BLaER1 (cell line): Measurements from ENCODE around the gene C20orf141.
A peak's percentile ranks its signal among the peaks of the same experiment; 100 is the strongest.

Source experiments
- H3K27ac ChIP-seq: shearing (Covaris generic); formaldehyde crosslinking; 2 replicates; pipeline ENCODE4 v1.8.1; 2022
- H3K27me3 ChIP-seq: shearing (Covaris generic); formaldehyde crosslinking; 2 replicates; pipeline ENCODE4 v1.8.1; 2022
- H3K36me3 ChIP-seq: shearing (Covaris generic); formaldehyde crosslinking; 2 replicates; pipeline ENCODE4 v1.8.1; 2022
- H3K4me1 ChIP-seq: shearing (Covaris generic); formaldehyde crosslinking; 2 replicates; pipeline ENCODE4 v1.8.1; 2022
- H3K4me2 ChIP-seq: shearing (Covaris generic); formaldehyde crosslinking; 2 replicates; pipeline ENCODE4 v1.8.1; 2022
- H3K4me3 ChIP-seq: shearing (Covaris generic); formaldehyde crosslinking; 2 replicates; pipeline ENCODE4 v1.8.1; 2022
- H3K9ac ChIP-seq: shearing (Covaris generic); formaldehyde crosslinking; 2 replicates; pipeline ENCODE4 v1.8.1; 2022
- H3K9me3 ChIP-seq: shearing (Covaris generic); formaldehyde crosslinking; 2 replicates; pipeline ENCODE4 v1.8.1; 2022
- H4K20me1 ChIP-seq: shearing (Covaris generic); formaldehyde crosslinking; 2 replicates; pipeline ENCODE4 v1.8.1; 2022
- Cebpa-rat ChIP-seq: shearing (Covaris generic); IDR thresholded peaks from 2 replicates; pipeline ENCODE4 v1.8.1; 2022

C20orf141 gene

DNA sequence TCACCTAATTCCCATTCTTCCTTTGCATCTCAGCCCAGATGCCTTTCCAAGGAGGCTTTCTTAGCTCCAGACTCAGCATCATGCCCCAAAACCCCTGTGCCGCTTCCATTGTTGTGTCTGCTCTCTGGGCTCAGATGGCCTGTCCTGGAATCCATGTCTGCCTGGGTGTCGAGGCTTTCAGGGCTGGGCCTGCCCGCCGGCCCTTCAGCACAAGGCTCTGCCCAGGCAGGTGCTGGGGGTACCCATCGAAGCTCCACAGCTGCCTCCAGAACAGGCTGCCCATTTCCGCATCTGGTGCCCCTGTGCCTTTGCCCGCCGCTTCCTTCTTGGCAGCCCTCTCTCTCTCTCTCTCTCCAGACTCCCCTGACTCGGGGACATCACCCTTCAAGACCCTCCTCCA is 15.5 kb upstream of the C20orf141 start:
- H4K20me1 ChIP-seq = peaks cover 45% of the 10 kb centered on the region
- no peaks in the 10 kb centered on the region for H3K9me3 ChIP-seq
- peaks cover 46% of the 10 kb centered on the region for H3K36me3 ChIP-seq
- peak overlapping the region; percentile 95 for H3K9ac ChIP-seq
- H3K4me2 ChIP-seq = peak overlapping the region; percentile 99
- peaks cover 38% of the 10 kb centered on the region for H3K4me1 ChIP-seq
- peak overlapping the region; percentile 96 for H3K27ac ChIP-seq
- peak overlapping the region; percentile 95 for H3K4me3 ChIP-seq
- no peak for TF ChIP-seq Cebpa-rat
- H3K27me3 ChIP-seq = peaks cover 8% of the 10 kb centered on the region

DNA sequence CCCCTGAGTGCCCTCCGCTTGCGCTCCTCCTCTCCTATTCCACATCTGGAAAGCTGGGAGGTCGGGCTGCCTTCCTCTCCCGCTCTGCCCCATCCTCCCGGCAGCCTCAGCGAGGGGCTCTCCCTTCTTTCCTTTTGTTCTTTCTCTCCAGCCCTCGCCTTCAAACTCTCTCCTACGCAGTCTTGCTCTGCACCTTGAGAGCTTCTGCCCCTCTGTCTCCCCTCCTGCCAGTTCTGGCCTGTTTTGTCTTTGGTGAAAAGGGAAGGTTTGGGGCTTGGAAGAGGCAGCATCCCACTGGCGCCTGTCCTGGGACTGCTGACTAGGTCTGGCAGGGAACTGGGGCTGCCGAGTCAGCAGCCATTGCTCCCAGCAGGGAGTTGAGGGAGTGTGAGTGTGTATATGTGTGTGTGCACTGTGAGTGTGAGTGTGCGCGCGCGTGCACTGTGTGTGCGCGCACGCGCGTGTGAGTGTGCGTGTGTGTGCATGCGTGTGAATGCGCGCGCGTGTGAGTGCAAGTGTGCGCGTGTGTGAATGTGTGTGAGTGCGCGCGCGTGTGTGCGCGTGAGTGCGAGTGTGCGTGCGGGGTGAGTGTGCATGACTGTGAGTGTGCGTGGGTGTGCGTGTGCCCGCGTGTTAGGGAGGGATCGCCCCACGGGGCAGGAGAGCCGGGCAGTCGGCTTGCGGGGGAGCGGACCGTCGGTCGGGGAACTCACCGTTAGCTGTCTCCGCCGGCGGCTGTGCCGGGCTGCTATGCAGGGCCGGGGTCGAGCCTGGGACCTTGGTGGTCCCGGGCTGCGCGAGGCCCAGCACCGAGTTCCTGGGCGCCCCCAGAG is 14.9 kb upstream of the C20orf141 start:
- Histone ChIP-seq H3K4me1 (peaks cover 38% of the 10 kb centered on the region), H3K36me3 (peaks cover 40% of the 10 kb centered on the region), H3K9me3 (no peaks in the 10 kb centered on the region), H3K4me3 (peak overlapping the region; percentile 95), H3K4me2 (peak overlapping the region; percentile 99), H4K20me1 (peaks cover 39% of the 10 kb centered on the region), H3K9ac (peak overlapping the region; percentile 95), H3K27me3 (peaks cover 14% of the 10 kb centered on the region), H3K27ac (peak overlapping the region; percentile 96)
- no peak for TF ChIP-seq Cebpa-rat

DNA sequence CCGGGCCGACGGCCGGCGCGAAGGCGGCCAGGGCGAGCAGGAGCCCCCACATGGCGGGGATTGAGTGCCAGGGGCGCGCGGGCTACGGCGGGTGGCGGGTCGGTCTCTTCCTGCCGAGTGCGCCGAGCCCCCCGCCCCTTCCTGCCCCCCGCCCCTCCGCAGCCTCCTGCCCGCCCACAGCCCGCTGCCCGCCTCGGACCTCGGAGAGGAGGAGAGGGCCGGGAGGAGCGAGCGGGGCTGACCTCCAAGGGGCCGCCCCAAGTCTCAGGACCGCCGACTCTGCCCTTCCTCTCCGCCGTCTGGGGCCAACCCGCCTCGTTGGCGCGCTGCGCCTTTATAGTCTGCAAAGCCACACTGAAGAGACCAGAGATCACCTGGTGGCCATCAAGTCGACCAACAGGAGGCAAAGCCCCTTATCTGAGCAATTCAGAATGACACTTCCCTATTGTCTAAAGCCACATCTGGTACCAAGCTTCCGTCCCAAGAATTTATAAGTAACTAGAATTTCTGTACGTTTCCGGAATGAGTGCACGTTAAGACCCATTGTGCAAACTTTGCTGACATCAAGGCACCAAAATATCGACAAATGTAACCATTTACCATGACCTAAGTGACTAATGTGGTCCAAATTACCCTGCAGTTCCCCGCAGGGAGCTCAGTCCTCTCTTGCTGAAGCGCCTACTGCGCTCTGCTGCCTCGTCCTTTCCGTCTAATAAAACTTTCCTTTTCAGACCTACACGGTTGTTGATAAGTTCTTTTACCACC is 14.1 kb upstream of the C20orf141 start, which contains the start of gene CPXM1:
Gene CPXM1 (minus strand): TSS at position 107 of the 765 bp plus-strand sequence. CDS start 55 bp downstream, at position 52.
- Histone ChIP-seq H3K4me1 (peaks cover 38% of the 10 kb centered on the region), H3K36me3 (peaks cover 32% of the 10 kb centered on the region), H3K9me3 (no peaks in the 10 kb centered on the region), H3K27ac (peak within 1 kb of the TSS; percentile 96), H4K20me1 (peaks cover 31% of the 10 kb centered on the region), H3K4me3 (peak within 1 kb of the TSS; percentile 95), H3K9ac (peak within 1 kb of the TSS; percentile 95), H3K4me2 (peak within 1 kb of the TSS; percentile 99), H3K27me3 (peaks cover 21% of the 10 kb centered on the region)
- TF ChIP-seq Cebpa-rat = no peak

DNA sequence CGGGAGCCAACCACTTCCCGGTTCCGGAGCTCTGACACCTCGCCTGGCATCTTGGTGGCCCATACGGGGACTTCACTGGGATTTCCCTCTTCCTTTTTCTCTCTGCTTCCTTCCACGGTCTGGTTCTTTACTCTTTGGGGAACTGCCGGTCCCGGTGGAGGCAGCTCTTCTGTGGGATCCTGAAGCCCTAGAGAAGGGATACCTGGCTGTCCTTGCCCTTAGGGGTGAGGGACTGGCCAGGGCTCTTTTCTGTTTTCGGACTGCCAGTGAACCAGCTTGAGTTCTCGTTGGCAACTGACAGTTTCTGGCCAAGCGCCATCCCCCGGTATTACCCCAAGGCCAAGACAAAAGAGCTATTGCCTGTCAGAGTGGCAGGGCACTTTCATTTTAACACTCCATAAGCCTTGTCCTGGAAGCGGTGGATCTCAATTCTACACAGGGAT is 13.5 kb upstream of the C20orf141 start:
- Histone ChIP-seq H3K36me3 (peaks cover 26% of the 10 kb centered on the region), H3K27me3 (peaks cover 27% of the 10 kb centered on the region), H3K9ac (peak overlapping the region; percentile 95), H3K4me3 (peak overlapping the region; percentile 95), H3K4me1 (peaks cover 38% of the 10 kb centered on the region), H3K9me3 (no peaks in the 10 kb centered on the region), H4K20me1 (peaks cover 25% of the 10 kb centered on the region), H3K4me2 (peak overlapping the region; percentile 99), H3K27ac (peak overlapping the region; percentile 96)
- no peak for TF ChIP-seq Cebpa-rat

DNA sequence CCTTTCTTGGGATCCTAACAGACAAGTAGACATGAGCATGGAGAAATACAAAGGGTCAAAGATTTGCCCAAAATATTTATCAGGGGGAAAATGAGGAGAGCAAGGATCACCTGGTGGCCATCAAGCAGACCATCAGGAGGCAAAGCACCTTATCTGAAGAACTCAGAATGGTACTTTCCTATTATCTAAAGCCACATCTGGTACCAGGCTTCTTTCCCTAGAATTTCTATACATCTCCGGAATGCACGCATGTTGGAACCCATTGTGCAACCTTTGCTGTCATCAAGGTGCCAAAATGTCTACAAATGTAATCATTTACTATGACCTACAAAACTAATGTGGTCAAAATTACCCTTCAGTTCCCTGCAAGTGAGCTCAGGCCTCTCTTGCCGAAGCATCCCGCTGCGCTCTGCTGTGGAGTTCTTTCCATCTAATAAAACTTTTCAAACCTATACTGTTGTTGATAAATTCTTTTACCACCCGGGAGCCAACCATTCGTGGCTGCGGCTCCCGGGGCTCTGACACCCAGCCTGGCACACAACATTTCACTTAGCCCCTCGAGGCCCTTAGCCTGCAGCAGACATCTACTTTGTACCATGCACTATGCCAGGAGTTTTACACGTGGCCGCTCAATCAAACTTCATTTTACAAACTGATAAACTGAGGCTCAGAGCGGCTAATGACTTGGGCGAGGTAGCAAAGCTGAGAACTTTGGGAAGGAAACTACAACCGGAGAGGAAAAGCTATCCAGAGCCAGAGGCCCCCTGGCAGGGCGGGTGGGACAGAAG is 10.6 kb upstream of the C20orf141 start:
- H3K4me1 ChIP-seq = peaks cover 15% of the 10 kb centered on the region
- H3K27ac ChIP-seq = no peak overlapping the region
- no peak overlapping the region for H3K4me2 ChIP-seq
- H3K27me3 ChIP-seq = peaks cover 28% of the 10 kb centered on the region
- H4K20me1 ChIP-seq = no peaks in the 10 kb centered on the region
- no peak overlapping the region for H3K4me3 ChIP-seq
- H3K9me3 ChIP-seq = no peaks in the 10 kb centered on the region
- no peak for TF ChIP-seq Cebpa-rat
- no peak overlapping the region for H3K9ac ChIP-seq
- no peaks in the 10 kb centered on the region for H3K36me3 ChIP-seq

DNA sequence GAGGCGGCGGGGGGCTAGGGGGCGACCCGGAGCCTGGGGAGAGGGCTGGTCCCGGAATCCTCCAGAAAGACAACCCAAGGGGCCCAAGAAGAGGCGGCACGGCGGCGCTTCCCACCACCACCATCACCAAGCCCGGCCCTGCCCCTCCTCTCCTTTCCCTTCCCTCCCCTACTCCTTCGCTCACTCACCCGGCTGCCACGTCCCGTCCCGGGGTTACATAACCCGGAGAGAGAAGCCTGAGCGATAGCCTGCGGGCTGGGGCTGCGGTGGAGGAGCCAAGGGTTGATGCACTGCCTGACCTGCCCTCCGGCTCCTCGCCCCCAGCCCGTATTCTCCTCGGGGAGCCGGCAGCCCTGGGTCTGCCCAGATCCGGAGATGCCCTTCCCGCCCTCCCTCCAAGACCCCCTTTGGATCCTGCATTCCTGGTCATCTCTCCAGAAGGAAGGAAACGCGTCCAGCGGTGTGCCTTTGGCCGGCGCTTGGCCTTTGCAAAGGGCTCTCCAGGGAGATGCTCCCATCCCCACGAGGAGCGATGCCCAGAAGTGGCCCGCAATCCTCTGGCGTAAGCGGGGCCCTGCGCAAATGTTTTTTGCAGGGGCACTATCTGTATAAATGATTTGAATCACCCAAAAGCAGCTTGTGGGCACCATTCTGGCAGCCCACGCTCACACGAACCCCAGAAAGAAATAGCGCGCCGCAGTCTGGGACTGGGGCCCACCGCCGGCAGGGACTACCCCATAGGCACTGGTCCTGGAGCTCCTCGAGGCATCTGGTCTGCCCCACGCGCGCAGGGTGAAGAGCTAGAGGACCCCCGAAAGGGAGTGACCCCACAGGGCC is 9.7 kb upstream of the C20orf141 start:
- no peaks in the 10 kb centered on the region for H3K36me3 ChIP-seq
- H3K9ac ChIP-seq = no peak overlapping the region
- no peaks in the 10 kb centered on the region for H4K20me1 ChIP-seq
- H3K4me1 ChIP-seq = peaks cover 18% of the 10 kb centered on the region
- H3K9me3 ChIP-seq = no peaks in the 10 kb centered on the region
- H3K27ac ChIP-seq = no peak overlapping the region
- no peak for TF ChIP-seq Cebpa-rat
- no peak overlapping the region for H3K4me3 ChIP-seq
- H3K27me3 ChIP-seq = peaks cover 28% of the 10 kb centered on the region
- H3K4me2 ChIP-seq = no peak overlapping the region

DNA sequence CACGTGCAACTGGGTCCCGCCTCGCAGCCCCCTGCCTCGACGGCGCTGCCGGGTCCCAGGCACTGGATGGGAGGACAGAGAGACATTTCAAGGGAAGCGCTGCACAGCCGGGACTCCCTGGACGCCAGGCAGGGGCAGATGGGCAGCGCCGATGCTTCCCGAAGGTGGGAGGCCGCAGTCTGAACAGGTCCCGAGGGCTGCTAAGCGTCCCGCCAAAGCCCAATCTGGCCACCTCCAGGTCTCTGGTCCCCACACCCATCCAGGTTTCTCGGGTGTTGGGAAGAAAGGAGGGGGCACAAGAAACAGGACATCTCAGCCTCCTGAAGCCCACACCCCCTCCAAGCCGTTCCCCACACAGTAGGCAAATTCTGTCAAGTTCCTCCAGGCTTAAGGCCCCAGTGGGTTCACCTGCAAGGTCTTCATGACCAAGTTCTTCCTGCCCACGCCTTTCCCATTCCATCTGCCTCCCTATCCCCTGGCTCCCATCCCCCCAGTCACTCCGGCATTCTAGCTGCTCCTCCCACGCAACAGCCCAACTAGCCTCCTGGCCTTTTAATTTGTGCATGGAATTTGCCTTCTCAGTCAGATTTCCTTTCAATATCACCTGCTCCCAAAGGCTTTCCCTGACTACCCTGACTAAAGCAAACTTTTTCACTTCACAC is 9.0 kb upstream of the C20orf141 start:
- Histone ChIP-seq H3K9me3 (no peaks in the 10 kb centered on the region), H3K4me2 (no peak overlapping the region), H3K4me3 (no peak overlapping the region), H3K27ac (no peak overlapping the region), H3K27me3 (peaks cover 28% of the 10 kb centered on the region), H3K9ac (no peak overlapping the region), H4K20me1 (no peaks in the 10 kb centered on the region), H3K36me3 (no peaks in the 10 kb centered on the region), H3K4me1 (peaks cover 17% of the 10 kb centered on the region)
- TF ChIP-seq Cebpa-rat = no peak

DNA sequence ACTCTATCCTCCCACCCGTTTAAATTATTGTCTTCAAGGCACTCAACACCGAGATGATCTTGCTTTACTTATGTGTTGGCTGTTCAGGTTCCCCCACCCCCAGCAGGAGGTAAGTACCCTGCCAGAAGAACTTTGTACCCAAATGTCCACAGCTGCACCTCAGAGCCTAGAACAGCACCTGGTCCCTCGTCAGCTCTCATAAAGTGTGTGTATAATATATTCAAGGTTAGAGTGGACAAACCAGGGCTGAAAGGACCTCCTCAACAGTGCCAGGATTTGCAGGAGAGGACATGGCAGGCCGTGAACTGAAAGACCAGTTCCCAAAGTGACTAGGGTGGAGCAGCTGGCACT is 8.5 kb upstream of the C20orf141 start:
- Histone ChIP-seq H3K4me1 (peaks cover 12% of the 10 kb centered on the region), H3K9ac (no peak overlapping the region), H3K36me3 (no peaks in the 10 kb centered on the region), H4K20me1 (no peaks in the 10 kb centered on the region), H3K4me2 (no peak overlapping the region), H3K9me3 (no peaks in the 10 kb centered on the region), H3K27ac (no peak overlapping the region), H3K4me3 (no peak overlapping the region), H3K27me3 (peaks cover 28% of the 10 kb centered on the region)
- TF ChIP-seq Cebpa-rat = no peak
